Neutrophil (primary cell): Measurements from ENCODE around the gene TAOK1.

Experiments
- H3K27ac ChIP-seq: fragments of 200-600 bp; sonication (generic); 2 replicates; pipeline ENCODE4 v1.5.1; 2016; ENCODE audit warnings: mild to moderate bottlenecking, moderate library complexity
- H3K27me3 ChIP-seq: fragments of 200-600 bp; sonication (generic); 2 replicates; pipeline ENCODE4 v1.6.0; 2016; ENCODE audit warnings: mild to moderate bottlenecking
- H3K36me3 ChIP-seq: fragments of 200-600 bp; sonication (generic); 2 replicates; pipeline ENCODE4 v1.5.1; 2017
- H3K4me1 ChIP-seq, 2 experiments: fragments of 200-600 bp in 1 of 2; sonication (generic) in 1 of 2; 1 replicate in 1 of 2; 2 replicates in 1 of 2; pipeline versions ENCODE4 v1.5.1 to v1.6.1; 2013 to 2016; ENCODE audit warnings: low read depth in 1 of 2, low read length in 1 of 2, mild to moderate bottlenecking in 1 of 2, moderate library complexity in 1 of 2; ENCODE audit not compliant: control insufficient read depth in 1 of 2, insufficient read depth in 1 of 2
- H3K4me3 ChIP-seq, 2 experiments: fragments of 200-600 bp in 1 of 2; sonication (generic) in 1 of 2; 1 replicate in 1 of 2; 2 replicates in 1 of 2; pipeline ENCODE4 v1.5.1; 2013 to 2016; ENCODE audit warnings: low read depth in 1 of 2, low read length in 1 of 2, mild to moderate bottlenecking in 1 of 2, moderate library complexity in 1 of 2
- H3K9me3 ChIP-seq: fragments of 200-600 bp; sonication (generic); 2 replicates; pipeline ENCODE4 v1.5.1; 2016
- TF ChIP-seq, protein P1 (sequence below): fragments of 200-600 bp; sonication (generic); IDR thresholded peaks from 2 replicates; pipeline ENCODE4 v1.5.1; 2016; ENCODE audit warnings: antibody characterized with exemption

The TAOK1 gene

DNA sequence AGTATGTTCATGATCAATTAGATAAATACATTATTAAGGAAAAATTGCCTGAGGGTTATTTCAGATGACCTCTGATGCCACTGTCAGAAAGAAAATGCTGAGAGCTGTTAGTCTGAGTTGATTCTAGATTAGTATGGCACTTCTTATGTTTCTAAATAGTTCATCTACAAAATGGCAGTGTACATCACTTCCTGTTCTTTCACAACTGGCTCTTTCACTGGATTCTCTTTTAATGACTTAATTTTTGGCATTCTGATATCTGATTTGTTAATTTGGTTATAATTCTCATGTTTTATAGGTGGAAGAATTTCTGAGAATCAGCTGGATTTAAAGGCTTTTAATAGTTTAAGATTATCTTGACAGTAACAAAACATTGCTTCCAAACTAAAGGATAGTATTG, 3.3 kb downstream of the TAOK1 start:
- TF ChIP-seq, protein P1, sequence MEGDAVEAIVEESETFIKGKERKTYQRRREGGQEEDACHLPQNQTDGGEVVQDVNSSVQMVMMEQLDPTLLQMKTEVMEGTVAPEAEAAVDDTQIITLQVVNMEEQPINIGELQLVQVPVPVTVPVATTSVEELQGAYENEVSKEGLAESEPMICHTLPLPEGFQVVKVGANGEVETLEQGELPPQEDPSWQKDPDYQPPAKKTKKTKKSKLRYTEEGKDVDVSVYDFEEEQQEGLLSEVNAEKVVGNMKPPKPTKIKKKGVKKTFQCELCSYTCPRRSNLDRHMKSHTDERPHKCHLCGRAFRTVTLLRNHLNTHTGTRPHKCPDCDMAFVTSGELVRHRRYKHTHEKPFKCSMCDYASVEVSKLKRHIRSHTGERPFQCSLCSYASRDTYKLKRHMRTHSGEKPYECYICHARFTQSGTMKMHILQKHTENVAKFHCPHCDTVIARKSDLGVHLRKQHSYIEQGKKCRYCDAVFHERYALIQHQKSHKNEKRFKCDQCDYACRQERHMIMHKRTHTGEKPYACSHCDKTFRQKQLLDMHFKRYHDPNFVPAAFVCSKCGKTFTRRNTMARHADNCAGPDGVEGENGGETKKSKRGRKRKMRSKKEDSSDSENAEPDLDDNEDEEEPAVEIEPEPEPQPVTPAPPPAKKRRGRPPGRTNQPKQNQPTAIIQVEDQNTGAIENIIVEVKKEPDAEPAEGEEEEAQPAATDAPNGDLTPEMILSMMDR: no peak
- Histone ChIP-seq H3K4me3 (no peak overlapping the region), H3K4me1 (peaks cover 32 to 39% of the 10 kb centered on the region in 2 experiments), H3K9me3 (no peaks in the 10 kb centered on the region), H3K27ac (peak overlapping the region; percentile 58), H3K27me3 (no peaks in the 10 kb centered on the region), H3K36me3 (peaks cover under 1% of the 10 kb centered on the region)

DNA sequence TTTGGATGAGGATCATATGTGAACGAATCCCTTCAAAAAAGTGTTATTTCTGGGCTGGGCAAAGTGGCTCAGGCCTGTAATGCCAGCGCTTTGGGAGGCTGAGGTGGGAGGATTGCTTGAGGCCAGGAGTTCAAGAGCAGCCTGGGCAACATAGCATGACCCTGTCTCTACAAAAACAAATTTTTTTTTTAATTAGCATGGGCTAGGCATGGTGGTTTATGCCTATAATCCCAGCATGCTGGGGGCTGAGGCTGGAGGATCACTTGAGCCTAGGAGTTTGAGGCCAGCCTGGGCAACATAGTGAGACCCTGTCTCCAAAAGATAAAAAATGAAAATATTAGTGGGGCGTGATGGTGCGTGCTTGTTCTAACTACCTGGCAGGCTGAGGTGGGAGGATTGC, 4.6 kb downstream of the TAOK1 start:
- TF ChIP-seq, protein P1: no peak
- H3K4me1 ChIP-seq: peaks cover 28 to 36% of the 10 kb centered on the region in 2 experiments

DNA sequence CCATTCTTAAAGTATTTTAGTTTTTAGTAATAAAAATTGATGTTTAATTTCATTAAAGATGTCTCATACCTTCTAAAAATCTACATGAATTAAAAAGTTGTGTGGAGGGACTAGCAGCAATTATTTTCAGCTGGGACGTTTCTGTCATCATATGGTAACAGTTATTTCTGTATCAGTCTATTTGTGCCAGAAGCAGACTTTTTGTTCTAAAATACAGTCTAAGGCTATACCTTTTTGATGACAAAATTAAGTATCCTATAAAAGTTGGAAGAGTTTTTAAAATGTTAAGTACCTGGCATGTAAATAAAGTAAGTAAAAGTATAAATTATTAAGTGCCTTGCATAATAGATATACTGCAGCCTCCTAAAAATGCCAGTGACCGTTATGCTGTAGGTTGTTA, 5.9 kb downstream of the TAOK1 start:
- Histone ChIP-seq H3K4me1 (peaks cover 26 to 35% of the 10 kb centered on the region in 2 experiments), H3K4me3 (no peak overlapping the region), H3K27me3 (no peaks in the 10 kb centered on the region), H3K27ac (no peak overlapping the region), H3K9me3 (no peaks in the 10 kb centered on the region), H3K36me3 (peaks cover 21% of the 10 kb centered on the region)
- TF ChIP-seq, protein P1: no peak

More for the DNA sequence above, 4.6 kb downstream of the TAOK1 start:
- H3K27ac ChIP-seq: no peak overlapping the region
- H3K9me3 ChIP-seq: no peaks in the 10 kb centered on the region
- no peaks in the 10 kb centered on the region for H3K27me3 ChIP-seq
- no peak overlapping the region for H3K4me3 ChIP-seq
- peaks cover 14% of the 10 kb centered on the region for H3K36me3 ChIP-seq

DNA sequence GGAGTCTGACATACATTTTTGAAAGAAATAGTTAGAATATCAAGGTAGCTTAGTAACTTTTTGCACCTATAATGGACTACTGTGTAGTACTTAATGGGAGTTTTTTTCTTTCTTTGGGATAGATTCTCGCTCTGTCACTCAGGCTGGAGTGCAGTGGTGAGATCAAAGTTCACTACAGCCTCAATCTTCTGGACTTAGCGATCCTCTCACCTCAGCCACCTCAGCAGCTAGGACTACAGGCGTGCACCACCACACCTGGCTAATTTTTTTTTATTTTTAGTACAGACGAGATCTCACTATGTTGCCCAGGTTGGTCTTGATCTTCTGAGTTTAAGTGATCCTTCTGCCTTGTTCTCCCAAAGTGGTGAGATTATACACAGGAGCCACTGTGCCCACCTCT, 9.5 kb downstream of the TAOK1 start:
- Histone ChIP-seq H3K27ac (no peak overlapping the region), H3K36me3 (peaks cover 30% of the 10 kb centered on the region), H3K4me1 (peaks cover 3% of the 10 kb centered on the region in 2 experiments), H3K4me3 (no peak overlapping the region), H3K9me3 (no peaks in the 10 kb centered on the region), H3K27me3 (no peaks in the 10 kb centered on the region)
- TF ChIP-seq, protein P1: no peak

DNA sequence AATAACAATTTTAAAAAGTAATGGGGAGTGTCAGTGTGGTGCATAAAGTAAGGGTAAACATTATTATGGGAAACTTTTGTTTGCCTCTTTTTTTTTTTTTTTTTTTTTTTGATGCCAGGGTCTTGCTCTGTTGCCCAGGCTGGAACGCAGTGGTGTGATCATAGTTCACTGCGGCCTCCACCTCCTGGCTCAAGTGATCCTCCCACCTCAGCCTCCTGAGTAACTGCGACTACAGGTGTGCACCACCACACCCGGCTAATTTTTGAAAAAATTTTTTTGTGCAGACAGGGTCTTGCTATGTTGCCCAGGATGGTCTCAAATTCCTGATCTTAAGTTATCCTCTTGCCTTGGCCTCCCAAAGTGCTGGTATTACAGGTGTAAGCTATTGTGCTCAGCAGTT, 10.7 kb downstream of the TAOK1 start:
- peaks cover 38% of the 10 kb centered on the region for H3K36me3 ChIP-seq
- peak overlapping the region; percentile 62 for H3K27ac ChIP-seq
- TF ChIP-seq, protein P1: no peak
- H3K4me3 ChIP-seq: no peak overlapping the region
- H3K27me3 ChIP-seq: no peaks in the 10 kb centered on the region
- H3K4me1 ChIP-seq: peaks cover 0 to 3% of the 10 kb centered on the region in 2 experiments
- no peaks in the 10 kb centered on the region for H3K9me3 ChIP-seq

DNA sequence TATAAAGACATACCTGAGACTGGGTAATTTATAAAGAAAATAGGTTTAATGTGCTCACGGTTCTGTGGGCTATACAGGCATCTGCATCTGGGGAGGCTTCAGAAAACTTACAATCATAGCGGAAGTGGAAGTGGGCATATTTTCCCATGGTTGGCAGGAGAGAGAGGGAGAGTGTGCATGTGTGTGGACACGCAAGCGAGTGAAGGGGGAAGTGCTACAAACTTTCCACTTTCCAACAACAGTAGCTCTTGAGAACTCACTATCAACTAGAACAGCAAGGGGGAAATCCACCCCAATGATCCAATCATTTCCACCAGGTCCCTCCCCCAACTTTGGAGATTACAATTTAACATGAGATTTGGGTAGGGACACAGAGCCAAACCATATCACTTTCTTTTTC, 11.1 kb downstream of the TAOK1 start:
- TF ChIP-seq, protein P1: no peak
- Histone ChIP-seq H3K4me3 (no peak overlapping the region), H3K4me1 (peaks cover 0 to 3% of the 10 kb centered on the region in 2 experiments), H3K9me3 (no peaks in the 10 kb centered on the region), H3K27ac (peak overlapping the region; percentile 62), H3K27me3 (no peaks in the 10 kb centered on the region), H3K36me3 (peaks cover 38% of the 10 kb centered on the region)
